HepG2 (cell line): ENCODE measurements around the gene HAGH. TPM values are rescaled to one million over a fixed set of nuclear protein-coding genes. Genes with fewer than 3 reads are reported as not detected.

ENCODE experiments used
- AHR ChIP-seq: IDR thresholded peaks from 2 replicates; pipeline ENCODE4 v1.6.1; 2018; ENCODE audit warnings: missing genetic modification reagents, missing compliant biosample characterization
- CHD4 ChIP-seq: fragments of 200-600 bp; sonication (generic); IDR thresholded peaks from 2 replicates; pipeline ENCODE4 v1.7.0; 2017; ENCODE audit warnings: mild to moderate bottlenecking, low read length, borderline replicate concordance
- CREM ChIP-seq, 2 experiments: sonication (generic) in 1 of 2; formaldehyde crosslinking in 1 of 2; IDR thresholded peaks; 2 replicates each; pipeline versions ENCODE4 v1.4.0 to v1.6.1; 2016 to 2020; ENCODE audit warnings: antibody characterized with exemption in 1 of 2, mild to moderate bottlenecking in 1 of 2, missing genetic modification reagents in 1 of 2
- MEIS1 ChIP-seq: sonication (generic); formaldehyde crosslinking; IDR thresholded peaks from 2 replicates; pipeline ENCODE4 v1.9.0; 2021; ENCODE audit warnings: mild to moderate bottlenecking, missing genetic modification reagents, moderate library complexity, borderline replicate concordance
- TMF1 ChIP-seq: sonication (generic); formaldehyde crosslinking; IDR thresholded peaks from 2 replicates; pipeline ENCODE4 v1.8.1; 2022; ENCODE audit warnings: low read depth, missing genetic modification reagents
- ZC3H4 ChIP-seq: sonication (generic); formaldehyde crosslinking; IDR thresholded peaks from 2 replicates; pipeline ENCODE4 v1.4.0; 2020; ENCODE audit warnings: missing genetic modification reagents, borderline replicate concordance
- ZNF609 ChIP-seq: sonication (generic); formaldehyde crosslinking; IDR thresholded peaks from 2 replicates; pipeline ENCODE4 v1.4.0; 2020; ENCODE audit warnings: mild to moderate bottlenecking, missing genetic modification reagents, borderline replicate concordance
- polyA plus RNA-seq, 8 experiments: library from polyadenylated mRNA; depleted of rRNA in 3 of 8; stranded (reverse) in 7 of 8; unstranded in 1 of 8; fragments of >200 nt; fragmentation: Illumina TruSeq in 4 of 8; extraction: Trizol in 4 of 8; gene quantifications; 2 replicates each; pipeline versions ENCODE4 v1.2.1 to v1.2.3, GENCODE V29; 2011 to 2016; ENCODE audit warnings: low read depth in 4 of 8, missing spikeins in 1 of 8, mixed read lengths in 1 of 8; ENCODE audit not compliant: insufficient read depth in 1 of 8
- total RNA-seq, 5 experiments: library from RNA; depleted of rRNA; stranded (reverse); fragments of >200 nt; fragmentation: Illumina TruSeq; extraction: Trizol; gene quantifications; 2 replicates each; pipeline ENCODE4 v1.2.3, GENCODE V29; 2016; ENCODE audit warnings: low read depth in 1 of 5

The HAGH gene
- total and polyA plus RNA-seq, 2 of the 13 experiments (the other 11 are each of a cell fraction or from before 2014, with no cell fraction given) = 70.4 to 95.4 TPM

- TF ChIP-seq ZNF609 (no peak), CHD4 (no peak), MEIS1 (CRISPR knock-in tag) (no peak), TMF1 (no peak), CREM (IDR thresholded peaks at IDR 0.05) (no peak), CREM (CRISPR knock-in tag; IDR thresholded peaks at IDR 0.05) (no peak), AHR (CRISPR knock-in tag) (no peak), ZC3H4 (CRISPR knock-in tag) (no peak)
Observed at GRCh38 chr16:1784977-1785845, 41.4 kb downstream of the HAGH start (continued).
